HG03175 (cell line): ENCODE data around the gene ZNF507.
A peak's percentile ranks its signal among the peaks of the same experiment; 100 is the strongest.
"Not testable (repeated sequence)": the region's sequence is repeated elsewhere in the genome, so short reads cannot be mapped to it uniquely, and the experiment has no call there.

Experiments used
- ATAC-seq: cut with Tn5 transposase; IDR thresholded peaks from one replicate; pipeline ENCODE4 v1.9.1; 2021; ENCODE audit warnings: mild to moderate bottlenecking, moderate library complexity; ENCODE audit not compliant: unreplicated experiment

The ZNF507 gene

DNA sequence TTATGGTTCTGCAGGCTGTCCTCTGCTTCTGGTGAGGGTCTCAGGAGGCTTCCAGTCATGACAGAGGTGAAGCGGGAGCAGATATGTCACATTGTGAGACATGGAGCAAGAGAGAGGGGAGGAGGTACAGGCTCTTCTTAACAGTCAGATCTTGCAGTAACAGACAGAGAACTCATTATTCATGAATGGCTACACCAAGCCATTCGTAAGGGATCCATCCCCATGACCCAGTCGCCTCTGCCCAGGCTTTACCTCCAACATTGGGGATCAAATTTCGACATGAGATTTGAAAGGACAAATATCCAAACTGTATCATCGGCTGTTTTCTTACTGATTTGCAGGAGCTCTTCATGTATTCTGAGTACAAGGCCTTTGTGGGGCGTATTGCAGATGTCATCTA lies 21.7 kb downstream of the ZNF507 start:
- ATAC-seq = no peak

DNA sequence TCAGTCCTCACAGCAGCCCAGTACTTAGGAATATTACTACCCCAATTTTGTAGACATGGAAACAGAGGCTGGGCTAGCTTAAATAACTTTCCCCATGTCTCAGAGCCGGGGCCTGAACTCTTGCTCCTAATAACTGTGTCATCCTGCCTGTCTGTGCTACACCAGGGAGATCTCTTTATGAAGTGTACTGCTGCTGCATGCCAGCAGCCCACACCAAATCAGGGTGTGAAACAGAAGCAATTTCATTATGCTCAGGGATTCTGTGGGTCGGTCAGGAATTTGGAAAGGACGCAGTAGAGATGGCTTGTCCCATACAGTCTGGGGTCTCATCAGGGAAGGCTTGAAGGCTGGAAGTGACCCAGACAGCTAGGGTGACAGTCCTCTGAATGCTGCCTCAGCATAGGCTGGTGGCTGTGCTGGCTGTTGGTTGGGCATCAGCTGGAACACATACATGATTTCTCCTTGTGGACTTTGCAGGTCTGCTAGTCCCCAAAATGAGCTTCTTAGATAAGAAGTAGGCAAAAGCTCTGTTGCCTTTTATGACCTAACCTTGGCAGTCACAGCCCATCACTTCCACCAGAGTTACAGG lies 22.6 kb downstream of the ZNF507 start:
- no peak for ATAC-seq

DNA sequence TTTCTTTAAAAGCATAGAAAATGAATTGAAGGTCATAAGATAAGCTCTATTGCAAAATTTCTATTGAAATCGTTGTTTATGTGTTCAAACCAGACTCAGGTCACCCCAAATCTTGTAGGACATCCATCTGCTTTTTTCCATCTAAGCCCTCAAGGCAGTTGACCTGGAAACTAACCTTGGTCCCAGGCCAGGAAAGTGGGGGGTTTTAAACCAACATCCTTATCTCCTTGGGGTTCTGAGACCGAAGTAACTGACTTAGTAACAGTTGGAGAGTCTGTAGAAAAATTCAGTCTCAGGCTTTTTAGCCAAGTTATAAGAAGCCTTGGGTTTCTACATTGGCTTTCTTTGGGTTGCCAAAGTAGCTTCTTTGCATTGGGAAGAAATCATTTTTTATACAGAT lies 23.4 kb downstream of the ZNF507 start:
- no peak for ATAC-seq

DNA sequence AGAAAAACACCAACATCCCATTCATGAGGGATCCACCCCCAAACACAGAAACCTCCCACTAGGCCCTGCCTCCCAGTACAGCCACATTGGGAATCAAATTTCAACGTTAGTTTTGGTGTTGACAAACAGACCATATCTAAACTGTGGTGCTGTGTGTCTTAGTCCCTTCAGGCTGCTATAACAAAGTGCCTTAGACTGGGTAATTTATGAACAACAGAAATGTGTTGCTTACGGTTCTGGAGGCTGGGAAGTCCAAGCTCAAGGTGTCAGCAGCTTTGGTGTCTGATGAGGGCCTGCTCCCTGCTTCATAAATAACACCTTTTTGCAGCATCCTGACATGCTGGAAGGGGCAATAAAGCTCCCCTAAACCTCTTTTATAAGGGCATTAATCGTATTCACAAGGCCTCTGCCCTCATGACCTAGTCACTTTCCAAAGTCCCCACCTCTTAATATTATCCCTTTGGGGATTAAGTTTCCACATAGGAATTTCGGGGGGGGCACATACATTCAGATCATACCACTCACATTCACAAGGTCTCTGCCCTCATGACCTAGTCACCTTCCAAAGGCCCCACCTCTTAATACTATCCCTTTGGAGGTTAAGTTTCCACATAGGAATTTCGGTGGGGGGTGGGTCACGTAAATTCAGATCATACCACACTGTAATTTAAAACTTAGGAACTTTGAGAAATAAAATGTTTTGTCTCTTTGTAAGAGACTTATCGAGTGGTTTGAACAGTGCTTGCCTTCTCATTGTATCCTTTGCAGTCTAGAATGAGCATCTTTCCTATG lies 27.5 kb downstream of the ZNF507 start:
- no peak for ATAC-seq

DNA sequence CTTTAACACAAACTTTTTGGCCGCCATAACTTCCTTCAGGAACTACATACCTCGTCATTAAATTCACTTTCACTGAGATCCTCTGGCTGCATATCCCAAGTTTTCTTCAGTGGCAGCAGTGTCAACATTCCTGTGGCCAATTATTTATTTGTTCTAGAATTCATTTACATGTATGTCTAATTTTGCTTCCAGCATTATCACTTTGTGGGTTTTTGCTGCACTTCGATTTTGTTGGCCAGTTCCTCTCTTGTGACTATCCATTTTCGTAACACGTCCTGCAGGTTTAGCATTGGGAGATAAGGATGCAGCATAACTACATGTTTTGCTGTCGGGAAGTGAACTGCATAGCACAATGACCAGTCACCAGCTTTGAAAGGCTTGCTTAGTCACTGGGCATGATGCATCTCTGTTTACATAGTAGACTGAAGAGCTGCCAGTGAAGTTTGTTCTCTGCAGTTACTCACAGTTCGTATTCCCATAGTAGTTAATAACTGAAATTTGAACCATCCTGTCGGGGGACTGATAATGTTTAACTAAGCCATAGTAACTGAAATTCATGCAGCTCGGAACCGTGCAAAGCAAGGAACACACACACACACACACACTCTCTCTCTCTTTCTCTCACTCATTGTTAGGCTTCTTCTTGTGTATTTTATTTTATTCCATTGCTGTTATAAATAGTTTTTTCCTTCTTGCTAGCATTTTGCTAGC lies 28.3 kb downstream of the ZNF507 start:
- no peak for ATAC-seq

DNA sequence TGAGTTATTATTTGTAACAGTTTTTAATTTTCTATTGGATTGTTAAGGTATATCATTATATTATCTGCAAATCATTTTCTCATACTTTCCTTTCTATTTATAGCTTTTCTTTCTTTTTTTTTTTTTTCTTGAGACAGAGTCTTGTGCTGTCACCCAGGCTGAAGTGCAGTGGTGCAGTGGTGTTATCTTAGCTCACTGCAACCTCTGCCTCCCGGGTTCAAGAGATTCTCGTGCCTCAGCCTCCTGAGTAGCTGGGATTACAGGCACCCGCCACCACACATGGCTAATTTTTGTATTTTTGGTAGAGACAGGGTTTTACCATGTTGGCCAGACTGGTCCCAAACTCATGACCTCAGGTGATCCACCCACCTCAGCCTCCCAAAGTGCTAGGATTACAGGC lies 29.0 kb downstream of the ZNF507 start:
- ATAC-seq = not testable (repeated sequence)

DNA sequence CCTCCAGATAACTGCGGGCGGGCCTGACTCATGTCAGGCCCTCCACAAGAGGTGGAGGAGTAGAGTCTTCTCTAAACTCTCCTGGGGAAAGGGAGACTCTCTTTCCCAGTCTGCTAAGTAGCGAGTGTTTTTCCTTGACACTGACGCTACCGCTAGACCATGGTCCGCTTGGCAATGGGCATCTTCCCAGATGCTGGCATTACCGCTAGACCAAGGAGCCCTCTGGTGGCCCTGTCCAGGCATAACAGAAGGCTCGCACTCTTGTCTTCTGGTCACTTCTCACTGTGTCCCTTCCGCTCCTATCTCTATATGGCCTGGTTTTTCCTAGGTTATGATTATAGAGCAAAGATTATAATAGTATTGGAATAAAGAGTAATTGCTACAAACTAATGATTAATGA lies 31.7 kb downstream of the ZNF507 start:
- ATAC-seq = not testable (repeated sequence)

DNA sequence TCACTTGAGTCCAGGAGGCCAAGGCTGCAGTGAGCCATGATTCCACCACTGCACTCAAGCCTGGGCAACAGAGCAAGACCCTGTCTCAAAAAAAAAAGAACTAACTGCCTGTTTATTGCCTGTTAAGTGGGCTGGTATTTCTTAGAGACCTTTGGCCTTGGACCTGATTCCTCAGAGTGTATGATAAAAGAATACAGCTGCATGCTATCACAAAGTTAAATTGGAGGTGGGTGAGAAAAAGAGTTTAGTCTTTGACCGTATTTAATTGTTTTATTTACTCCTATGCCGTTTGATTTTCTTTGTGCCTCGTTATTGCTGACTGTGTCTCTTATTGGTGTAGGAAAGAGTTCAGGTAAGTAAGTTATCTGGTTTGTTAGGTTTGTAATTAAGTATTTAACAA lies 34.9 kb downstream of the ZNF507 start:
- no peak for ATAC-seq

DNA sequence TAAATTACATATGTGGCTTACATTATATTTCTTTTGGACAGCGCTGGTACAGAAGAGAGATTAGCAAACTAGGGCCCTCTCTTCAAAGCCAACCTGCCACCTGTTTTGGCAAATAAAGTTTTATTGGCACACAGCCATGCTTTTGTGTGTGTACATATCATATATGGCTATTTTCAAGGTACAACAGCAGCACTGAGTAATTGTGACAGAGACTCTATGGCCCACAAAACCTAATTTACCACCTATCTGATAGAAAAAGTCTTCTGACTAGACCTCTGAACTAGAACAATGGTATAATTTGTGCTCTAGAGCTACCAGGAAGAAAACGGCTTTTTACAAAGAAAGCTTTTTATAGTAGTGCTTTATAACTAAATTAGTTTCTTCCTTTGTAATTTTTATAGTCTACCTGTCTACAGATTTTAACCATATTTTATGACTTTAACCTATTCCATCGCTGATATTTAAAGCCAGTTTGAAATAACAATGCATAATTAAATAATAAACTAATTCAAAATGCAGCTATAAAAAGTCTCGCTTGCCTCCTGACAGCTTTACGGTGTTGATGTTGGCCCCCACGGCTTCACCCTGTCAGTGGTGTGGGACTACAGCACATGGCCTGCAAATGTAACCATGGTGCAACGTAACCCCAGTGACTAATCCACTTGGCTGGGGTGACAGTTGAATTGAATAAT lies 42.4 kb downstream of the ZNF507 start:
- ATAC-seq = no peak

DNA sequence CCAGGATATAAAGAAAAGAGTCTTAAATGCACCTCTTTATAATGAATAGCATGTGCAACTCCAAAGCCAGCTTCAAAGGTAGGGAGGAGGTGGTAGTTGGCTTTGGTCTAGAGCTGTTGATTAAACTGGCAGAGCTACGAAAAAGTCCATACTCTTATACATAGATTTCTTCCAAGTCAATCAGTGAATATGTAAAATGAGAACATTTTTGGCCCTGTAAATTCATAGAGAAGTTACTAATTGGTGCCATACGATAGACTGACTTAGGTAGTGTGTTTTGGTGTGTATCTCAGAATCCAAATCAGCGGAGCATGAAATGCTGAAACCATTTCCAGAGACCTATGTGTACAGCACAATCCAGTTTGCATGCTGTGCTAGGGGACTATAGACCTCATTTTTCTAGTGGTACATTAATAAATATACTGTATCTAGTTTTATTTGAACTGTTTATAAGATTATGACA lies 43.0 kb downstream of the ZNF507 start:
- no peak for ATAC-seq

DNA sequence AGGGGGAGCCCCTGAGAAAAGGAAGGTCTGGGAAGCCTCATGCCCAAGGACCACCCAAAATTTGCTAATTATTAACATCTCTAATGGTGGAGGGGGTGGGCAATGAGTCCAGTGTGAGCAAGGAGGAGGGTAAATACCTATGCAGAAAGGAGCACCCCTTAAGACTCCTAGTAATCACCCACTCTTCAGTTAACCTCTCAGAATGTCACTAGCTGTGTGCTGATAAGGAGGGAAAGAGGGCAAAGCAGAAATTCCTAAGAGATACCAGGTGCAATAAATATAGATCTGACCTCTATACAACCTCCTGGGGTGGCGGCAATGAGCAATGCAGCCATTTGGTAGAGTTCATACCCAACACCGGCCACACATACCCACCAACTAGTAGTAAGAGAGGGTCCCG lies 47.5 kb downstream of the ZNF507 start:
- ATAC-seq = no peak

DNA sequence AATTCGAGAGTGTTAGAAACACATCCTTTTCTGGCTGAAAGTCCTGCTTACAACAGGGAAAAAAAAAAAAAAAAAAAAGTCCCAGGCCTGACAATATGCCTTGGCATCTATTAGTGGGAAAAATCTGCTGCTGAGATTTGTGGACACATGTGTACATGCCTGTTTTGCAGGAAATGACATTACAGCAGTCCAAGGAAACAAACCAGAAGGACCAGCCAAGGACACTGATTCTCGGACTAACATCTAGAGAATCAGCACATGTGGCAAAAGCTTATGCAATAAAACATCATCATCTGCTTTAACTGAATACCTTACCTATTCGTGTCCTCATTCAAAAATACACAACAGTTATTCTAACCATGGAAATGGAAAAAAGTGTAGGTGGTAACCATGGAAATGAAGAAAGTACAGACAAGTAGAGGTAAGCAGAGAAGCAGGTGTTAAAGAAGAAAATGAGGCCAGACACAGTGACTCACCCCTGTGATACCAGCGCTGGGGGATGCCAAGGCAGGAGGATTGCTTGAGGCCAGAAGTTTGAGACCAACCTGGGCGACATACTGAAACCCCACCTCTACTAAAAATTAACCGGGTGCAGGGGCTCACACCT lies 50.7 kb downstream of the ZNF507 start:
- no peak for ATAC-seq

DNA sequence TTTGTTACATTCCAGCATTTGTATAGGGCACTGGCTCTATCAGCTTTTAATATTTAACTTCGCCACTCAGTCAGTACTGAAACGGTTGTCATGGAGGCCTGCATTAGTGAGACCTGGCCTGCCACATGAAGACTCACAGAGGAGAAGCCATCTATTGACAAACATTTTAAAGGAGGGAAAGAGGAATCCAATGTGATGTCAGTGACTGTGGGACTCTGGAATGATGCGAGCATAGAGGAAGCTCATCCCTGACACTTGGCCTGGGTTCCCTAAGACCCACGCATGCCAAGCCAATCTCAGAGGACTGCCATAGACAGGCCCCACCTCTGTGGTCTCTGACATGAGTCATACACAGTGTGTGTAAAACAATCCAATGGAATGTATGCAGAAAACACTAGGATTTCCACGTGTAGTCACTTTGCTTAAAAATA lies 52.3 kb downstream of the ZNF507 start:
- ATAC-seq = no peak

DNA sequence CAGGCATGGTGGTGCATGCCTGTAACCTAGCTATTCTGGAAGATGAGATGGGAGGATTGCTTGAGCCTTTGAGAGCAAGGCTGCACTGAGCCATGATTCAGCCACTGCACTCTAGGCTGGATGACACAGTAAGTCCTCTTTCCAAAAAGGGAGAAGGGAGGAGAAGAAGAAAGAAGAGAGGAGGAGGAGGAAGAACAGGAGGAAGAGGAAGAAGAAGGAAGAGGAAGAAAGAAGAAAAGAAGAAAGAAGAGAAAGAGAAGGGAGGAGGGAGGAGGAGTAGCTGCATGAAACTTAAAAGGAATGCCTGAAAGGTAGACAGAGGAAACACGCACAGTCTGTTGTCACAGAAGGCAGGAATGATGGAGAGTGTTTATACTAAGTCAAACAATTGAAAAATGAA lies 56.6 kb downstream of the ZNF507 start:
- ATAC-seq = no peak

DNA sequence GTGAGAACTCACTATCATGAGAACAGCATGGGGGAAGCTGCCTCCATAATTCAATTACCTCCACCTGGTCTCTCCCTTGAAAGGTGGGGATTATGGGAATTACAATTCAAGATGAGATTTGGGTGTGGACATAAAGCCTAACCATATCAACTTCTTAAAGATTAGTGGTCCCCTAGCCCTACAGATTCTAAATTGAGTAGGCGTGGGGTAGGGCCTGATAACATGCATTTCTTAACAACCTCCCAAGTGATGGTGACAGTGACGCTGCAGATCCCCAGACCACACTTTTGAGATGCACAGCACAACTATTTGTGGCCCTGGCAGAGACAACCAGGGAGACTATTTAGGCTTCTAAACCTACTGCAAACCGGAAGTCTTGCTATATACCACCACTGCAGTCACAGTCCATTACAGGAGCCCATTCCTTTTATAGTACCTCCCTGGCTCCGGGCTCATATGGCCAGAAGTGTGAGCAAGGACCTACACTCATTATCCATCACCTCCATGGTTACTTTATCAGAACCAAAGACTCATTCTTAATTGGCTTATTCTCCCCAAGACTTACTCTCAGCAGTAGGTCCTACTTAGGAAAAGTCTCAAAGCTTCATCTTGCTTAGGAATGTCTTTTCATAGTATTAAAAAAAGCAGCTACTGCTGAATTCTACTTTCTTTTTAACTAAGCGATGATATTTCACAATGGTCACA lies 58.0 kb downstream of the ZNF507 start:
- ATAC-seq = no peak

DNA sequence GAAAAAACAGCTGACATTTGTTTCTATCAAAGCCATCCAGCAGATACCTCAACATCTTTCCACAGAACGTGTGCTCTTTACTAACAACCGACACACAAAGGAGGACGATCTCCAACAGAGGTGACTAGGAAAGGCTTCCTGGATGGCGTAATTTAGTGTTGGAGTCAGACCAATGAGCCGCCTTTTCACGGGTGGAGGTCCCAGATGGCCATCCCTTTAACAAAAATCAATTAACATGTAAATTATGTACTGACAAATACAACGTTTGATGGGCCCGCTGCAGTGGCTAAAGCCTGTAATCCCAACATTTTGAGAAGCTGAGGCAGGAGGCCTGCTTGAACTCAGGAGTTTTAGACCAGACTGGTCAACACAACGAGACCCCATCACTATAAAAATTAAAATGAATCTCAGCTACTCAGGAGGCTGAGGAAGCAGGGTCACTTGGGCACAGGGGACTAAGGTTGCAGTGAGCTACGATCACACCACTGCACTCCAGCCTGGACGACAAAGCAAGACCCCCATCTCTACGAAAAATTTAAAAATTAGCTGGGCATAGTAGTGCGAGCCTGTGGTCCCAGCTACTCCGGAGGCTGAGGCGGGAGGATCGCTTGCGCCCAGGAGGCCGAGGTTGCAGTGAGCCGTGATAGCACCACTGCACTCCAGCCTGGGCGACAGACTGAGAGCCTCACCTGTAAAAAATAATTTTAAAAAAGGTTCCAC lies 59.0 kb downstream of the ZNF507 start:
- no peak for ATAC-seq

DNA sequence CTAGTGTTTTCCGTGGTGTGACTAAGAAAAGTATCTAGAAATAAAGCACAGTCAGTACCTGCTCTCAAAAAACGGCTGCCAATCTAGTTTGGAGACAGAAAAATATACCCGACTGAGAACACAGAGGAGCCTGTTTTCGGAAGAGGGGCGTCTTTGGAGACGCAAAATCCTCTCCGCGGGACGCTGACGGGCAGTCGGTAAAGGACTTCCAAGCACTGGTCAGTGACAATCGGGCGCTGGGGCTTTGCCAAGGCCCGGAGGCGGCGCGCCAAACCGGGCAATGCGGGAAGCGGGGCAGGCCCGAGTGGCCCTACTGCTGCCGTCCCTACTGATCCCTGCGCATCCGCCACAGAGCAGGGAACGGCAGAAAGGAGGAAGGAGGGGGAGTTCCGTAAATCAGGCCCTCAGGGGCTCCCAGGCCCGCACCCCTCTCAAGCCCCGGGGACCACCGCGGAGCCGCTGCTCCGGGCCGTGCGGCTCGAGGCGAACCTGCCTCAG lies 59.6 kb downstream of the ZNF507 start:
- ATAC-seq = peak; percentile 16

DNA sequence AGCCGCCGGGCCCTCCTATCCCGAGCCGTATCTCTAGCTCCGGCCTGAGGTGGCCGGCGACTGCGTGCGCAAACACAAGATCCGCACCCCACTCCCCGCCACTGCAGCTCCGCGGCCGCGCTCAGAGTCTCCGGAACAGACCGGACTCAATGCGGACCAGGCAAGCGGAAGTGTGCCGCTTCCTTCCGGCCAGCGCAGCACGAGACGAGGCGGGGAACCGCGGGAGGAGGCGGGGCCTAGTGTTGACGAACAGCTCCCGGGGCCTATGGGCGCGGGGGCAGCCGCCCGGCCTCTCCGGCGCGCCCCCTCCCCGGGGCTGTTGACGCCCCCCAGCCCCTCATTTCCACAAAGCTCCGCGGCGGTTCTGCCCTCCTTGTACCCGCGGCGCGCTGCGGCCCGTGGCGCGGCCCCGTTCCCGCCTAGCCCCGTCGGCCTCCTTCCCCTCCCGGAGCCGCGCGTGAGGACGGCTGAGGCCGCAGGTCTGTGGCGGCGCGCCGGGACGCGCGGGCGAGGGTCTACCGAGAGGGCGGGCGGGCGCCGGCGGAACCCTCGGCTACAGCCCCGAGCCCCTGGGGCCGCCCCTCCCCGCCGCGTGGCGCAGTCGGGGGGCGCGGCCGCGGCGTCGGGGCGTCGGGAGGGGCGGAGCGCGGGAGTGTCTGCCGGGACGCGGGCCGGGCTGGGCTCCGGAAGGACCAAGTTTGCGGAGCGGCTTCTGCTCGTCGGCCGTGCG lies 60.2 kb downstream of the ZNF507 start, which contains the start of gene DPY19L3:
Gene DPY19L3, plus strand, starts transcription at position 340 of the 730 bp plus-strand sequence. CDS start 2,484 bp downstream, outside the sequence.
- ATAC-seq = peak; percentile 95
